Stimulated activated CD8-positive, alpha-beta memory T cell treated with anti-CD3 and anti-CD28 coated beads, Interleukin-4, amount 100 ng/mL, for 4 hours (primary cell): ENCODE results near the gene EVI5L.
A peak's percentile ranks its signal among the peaks of the same experiment; 100 is the strongest.

Experiments
- DNase-seq, 2 donors: peaks; one replicate each; pipeline ENCODE4 v3.0.0-alpha.2; 2020; ENCODE audit warnings: low read depth in 2 of 2, low spot score in 1 of 2

Gene EVI5L

DNA sequence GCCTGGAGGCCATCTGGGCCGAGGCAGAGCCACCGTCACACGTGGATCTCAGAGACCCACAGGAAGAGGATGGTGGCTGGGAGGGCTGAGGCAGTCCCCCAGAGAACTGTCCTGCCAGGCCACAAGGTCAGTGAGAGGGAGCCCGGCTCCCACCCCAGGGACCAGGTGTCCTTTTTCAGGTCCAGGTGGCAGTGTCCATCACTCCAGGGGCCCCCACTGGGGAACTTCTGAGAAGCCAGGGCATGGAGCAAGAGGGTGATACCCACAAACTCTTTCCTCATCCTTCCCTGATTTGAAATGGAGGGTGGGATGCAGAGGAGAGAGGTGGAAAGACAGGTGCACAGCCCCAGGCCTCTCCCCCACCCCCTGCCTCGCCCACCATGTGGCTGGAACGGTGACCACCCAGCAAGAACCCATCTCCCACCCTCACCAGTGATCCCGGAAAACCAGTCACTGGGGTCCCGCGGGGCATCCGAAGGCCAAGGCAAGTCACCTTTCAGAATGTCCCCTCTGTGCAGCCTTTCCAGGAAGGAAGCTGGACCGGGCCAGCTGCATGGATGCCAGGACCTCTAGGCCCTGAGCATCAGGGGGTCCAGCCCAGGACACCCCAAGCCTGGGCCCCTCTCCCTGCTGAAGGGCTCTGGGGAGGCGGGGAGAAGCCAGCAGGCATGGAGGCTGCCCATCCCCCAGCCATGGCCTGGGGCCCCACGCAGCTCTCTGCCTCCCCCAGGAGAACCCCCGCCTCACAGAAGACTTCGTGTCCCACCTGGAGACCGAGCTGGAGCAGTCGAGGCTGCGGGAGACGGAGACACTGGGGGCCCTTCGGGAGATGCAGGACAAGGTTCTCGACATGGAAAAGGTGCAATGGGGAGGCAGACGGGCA, 30.1 kb downstream of the EVI5L start:
- DNase-seq: no peak

- DNase-seq: no peak
These were observed 30.9 kb downstream of the EVI5L start for GRCh38 chr19:7860714-7861618.

DNA sequence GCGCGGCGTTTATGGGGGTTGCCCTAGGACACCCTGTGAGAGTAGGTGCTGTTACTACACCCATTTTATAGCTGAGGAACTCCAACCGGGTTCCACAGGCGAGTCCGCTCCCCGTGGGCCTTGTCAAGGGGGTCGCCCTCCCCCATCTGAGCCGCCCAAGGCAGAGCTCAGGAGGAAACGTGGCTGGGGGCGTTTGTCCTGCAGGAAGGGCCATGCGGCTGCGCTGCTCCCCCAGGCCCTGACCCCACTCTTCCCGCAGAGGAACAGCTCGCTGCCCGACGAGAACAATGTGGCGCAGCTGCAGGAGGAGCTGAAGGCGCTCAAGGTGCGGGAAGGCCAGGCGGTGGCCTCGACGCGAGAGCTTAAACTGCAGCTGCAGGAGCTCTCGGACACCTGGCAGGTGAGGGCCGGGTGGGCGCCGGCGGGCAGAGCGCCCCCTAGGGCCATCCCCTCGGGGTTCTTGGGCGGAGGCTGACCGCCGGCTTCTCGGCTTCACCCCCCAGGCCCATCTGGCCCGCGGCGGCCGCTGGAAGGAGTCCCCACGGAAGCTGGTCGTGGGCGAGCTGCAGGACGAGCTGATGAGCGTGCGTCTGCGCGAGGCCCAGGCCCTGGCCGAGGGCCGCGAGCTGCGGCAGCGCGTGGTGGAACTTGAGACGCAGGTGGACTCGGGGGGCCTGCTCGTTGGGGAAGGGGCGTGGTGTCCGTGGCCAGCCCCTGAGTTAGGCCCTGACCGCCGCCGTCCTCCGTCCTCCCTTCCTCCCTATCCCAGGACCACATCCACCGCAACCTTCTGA, 31.8 kb downstream of the EVI5L start:
- no peak for DNase-seq

GRCh38 chr19:7862413-7862951, 32.5 kb downstream of the EVI5L start:
- peak; percentile 20 to 44 for DNase-seq

- DNase-seq: no peak
These were observed 33.3 kb downstream of the EVI5L start for GRCh38 chr19:7863157-7863970.

DNA sequence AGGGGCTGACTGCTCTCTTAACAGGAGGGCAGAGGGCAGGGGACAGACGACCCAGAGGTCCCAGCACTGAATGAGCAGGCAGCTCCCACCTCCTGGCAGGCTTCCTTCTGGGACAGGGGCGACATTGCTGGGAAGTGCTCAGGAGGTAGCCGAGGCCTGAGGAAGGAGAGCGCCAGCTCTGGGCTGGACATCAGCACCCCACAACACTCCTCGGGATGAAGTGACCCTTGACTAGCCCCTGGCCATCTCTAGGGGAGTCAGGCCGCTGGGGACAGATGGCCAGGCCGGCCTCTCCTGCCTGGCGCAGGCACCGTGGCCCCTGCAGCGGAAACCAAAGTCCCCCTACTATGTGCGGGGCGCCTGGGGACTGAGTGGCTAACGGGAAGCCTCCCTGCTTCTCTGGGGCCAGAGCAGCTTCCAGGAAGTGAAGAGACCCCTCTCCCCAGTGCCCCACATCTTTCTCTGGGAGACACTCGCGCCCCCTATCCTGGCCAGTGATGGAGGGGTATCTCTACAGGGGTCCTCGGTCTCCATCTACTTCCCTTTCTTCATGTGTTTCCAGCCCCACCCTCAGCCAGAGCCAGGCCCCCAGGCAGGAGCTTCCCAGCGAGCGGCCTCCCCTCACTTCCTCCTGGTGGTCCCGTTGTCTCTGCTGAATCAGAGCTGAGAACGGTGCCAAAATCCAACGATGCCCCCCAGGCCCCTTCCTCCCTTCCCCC, 34.1 kb downstream of the EVI5L start:
- DNase-seq: no peak

DNA sequence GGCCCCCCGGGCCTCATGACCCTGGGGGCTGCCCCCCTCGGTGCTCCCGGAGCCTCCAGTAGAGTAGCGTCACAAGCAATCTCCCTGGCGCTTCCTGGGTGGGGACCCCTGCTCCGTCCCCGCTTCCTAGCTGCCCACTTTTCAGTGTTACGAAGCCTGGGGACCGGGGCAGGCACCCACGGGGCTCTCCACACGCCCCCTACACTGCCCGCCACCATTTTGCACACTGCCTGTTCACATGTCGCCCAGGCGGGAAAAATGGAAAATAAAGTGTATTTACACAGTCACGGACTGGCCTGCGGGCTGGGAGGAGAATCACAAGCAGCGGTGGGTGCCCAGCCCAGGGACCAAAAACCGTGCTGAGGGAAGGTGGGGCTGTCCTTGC, 34.7 kb downstream of the EVI5L start:
- no peak for DNase-seq

DNA sequence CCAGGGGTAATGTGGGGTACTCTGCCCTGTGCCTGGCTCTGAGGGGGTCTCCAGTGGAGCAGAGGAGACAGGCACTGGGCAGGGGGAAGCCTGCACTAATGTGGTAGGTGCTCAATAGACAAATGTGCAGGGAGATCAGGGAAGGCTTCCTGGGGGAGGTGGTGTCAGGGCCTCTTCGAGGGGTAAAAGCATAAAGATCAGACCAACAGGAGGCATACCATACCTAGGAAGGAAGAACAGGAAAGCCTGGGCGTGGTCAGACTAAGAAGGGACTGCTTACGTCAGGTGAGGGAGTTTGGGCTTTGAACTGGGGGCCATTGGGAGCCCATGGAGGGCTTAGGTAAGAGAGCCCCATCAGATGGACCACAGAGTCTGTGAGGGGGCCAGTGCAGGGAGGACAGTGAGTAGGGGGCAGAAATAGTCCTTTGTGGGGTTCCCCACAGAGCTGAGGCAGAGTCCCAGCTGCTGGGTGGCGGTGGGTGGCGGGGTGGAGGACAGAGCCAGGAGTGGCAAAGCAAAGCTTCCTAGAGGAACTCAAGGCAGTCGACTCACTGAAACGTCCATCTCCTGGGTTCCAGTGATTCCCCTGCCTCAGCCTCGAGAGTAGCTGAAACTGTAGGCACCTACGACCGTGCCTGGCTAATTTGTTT, 35.4 kb downstream of the EVI5L start:
- no peak for DNase-seq

DNA sequence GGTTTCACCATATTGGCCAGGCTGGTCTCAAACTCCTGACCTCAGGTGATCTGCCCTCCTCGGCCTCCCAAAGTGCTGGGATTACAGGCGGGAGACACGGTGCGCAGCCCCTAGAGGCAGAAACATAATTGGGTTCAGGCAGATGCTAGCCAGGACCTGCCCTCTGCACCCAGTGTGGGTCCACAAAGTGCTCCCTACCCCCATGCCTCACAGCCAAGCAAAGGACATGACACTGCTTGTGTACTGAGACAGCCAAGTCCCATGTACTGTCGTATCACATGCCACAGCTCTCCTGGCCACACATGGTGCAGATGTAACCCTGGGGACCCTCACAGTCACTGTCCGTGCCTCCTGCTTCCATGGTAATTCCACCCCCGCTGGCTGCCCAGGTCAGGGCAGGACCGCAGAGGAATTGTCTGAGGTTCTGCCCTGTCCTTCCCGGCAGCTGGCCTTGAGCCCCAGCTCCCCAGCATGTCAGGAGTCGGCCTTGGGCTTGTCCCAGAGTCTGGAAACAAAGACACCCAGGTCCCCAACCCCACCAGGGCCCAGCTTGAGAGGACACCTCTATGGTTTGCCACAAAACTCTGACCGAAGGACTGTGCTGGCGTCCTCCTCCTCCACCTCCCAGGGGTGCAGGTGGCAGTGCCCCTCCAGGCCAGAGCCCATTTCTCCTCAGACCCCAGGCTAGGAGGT, 36.5 kb downstream of the EVI5L start:
- no peak for DNase-seq

DNA sequence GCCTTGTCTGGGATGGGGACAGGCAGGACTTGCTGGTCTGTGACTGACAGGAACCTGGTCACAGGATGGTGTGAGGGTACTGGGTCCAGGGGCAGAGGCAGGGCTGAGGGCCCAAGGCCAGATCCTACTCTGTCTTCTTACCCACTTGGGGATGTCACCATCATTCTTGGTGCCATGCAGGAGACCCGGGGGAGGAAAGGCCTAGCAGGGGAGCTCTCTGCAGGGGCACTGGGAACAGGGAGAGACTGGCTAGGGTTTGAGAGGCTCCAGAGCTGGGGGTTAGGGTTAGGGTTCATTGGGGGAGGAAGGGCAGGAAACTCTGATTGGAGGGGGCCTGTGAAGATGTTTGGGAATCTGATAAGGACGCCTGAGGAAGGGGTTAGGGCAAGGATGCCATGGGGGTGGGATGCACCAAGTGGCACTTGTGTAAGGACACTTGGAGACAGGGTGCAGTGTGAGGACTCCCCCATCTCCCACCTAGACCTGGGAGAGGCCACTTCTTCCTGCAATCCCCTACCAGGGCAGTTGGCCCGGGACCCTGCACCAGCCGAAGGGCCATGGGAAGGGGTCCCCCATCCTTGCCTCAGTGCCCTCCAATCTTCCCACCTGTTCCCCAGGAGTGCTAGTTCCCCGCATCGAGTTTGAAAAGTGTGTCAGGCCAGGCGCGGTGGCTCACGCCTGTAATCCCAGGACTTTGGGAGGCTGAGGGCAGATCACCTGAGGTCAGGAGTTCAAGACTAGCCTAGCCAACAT, 37.2 kb downstream of the EVI5L start:
- DNase-seq: no peak

- DNase-seq: no peak
These were observed 38.3 kb downstream of the EVI5L start for GRCh38 chr19:7868326-7868670.

DNA sequence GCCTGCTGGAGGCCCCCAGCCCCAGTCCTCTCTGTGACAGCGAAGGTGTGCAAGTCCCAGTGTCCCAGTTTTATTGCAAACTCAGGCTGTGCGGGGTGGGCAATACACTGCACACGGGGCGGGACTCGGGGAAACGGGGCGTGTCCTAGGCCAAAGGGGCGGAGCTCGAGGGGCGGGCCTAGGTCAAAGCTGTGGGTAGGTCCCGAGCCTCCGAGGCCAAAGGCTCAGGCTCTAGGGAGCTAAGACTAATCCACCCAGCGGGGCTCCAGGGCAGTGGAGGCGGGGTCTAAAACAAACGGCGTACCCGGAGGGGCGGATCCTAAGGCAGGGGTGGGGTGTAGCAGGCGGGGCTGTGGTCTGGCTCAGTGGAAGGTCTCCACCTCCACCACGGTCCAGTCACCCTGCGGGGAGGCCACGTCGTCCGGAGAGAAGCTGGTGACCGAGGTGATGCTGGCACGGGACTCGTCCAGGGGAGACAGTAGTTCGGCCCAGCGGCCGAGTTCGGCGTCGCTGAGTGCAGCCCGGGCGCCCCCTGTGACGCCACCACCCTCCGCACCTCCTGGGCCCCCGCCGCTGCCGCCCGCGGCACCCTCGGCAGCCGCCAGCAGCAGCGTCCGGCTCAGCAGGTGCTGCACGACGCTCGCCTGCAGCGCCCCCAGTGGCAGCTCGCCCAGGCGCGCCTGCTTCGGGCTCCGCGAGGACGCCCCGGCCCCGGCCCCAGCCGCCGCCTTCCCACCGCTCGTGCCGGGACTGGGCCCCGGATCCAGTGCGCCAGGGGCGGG, 38.8 kb downstream of the EVI5L start:
- DNase-seq: peak; percentile 47 to 48

DNA sequence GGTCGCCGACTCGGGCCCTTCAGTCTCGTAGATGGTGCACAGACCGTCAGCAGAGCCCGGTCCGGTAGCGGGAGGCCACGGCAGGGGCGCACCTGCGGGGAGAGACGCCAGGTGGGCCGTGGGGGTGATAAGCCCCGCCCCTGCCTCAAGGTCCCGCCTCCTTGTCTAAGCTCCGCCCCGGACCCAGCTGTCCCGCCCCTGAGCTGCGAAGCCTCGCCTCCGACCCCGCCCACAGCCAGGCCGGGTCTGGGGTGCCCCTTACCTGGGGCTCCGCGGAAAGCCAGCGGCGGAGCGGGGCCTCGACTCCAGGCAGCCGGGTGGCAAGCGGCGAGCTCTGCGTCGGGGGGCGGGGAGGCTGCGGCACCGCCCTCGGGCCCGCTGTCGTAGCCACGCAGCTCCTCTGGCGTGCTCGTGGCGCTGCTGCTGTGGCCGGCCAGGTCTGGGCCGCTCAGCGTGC, 39.5 kb downstream of the EVI5L start:
- DNase-seq: peak; percentile 53 to 63

DNA sequence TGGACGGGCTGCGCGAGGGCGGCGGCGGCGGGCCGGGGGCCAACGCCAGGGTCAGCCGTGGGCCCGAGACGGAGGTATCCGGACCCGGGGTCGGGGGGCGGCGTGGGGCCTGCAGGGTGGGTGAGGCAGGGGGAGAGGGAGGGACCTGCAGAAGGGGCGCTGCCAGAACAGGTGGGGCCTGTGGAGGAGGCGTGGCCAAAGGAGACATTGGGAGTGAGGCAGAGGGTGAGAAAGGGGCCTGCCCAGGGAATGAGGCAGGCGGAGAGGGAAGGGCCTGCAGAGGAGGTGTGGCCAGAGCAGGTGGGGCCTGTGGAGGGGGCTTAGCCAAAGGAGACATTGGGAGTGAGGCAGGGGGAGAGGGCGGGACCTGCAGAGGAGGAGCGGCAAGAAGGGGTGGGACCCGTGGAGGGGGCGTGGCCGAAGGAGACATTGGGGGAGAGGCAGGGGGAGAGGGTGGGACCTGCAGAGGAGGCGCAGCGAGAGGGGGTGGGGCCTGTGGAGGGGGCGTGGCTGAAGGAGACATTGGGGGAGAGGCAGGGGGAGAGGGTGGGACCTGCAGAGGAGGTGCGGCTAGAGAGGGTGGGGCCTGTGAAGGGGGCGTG, 40.0 kb downstream of the EVI5L start:
- DNase-seq: no peak

DNA sequence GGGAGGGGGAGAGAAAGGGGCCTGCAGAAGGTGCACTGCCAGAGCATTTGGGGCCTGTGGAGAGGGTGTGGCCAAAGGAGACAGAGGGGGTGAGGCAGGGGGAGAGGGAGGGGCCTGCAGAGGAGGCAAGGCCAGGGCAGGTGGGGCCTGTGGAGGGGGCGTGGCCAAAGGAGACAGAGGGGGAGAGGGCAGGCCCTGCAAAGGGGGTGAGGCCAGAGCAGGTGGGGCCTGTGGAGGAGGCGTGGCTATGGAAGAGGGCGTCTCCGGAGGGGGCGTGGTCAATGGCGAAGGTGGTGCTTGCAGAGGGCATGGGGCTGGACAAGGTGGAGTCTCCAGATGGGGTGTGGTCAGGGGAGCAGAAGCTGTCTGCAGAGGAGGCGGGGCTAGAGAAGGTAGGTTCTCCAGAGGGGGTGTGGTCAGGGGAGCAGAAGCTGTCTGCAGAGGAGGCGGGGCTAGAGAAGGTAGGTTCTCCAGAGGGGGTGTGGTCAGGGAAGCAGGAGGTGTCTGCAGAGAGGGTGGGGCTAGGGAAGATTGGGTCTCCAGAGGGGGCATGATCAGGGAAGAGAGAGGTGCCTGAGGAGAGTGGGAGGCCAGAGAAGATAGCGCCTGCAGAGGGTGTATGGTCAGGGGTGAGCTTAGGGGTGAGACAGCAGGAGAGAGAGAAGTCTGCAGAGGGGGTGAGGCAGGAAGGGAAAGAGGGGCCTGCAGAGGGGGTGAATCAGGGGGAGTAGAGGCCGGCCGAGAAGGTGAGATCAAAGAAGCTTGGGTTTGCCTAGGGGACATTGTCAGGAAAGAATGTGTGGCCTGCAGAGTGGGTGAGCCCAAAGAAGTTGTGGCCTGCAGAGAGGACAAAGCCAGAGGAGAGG, 40.8 kb downstream of the EVI5L start:
- no peak for DNase-seq
